ENCODE results near the gene IL17B.

- TF ChIP-seq TEAD4 (IDR thresholded peaks at IDR 0.05) (no peak), EP300 (IDR thresholded peaks at IDR 0.05; ENCODE audit: borderline replicate concordance) (no peak), YY1 (IDR thresholded peaks at IDR 0.05; ENCODE audit: low read depth) (no peak), TAF1 (IDR thresholded peaks at IDR 0.05; ENCODE audit: low read depth) (no peak), MAX (IDR thresholded peaks at IDR 0.05) (no peak), CEBPB (IDR thresholded peaks at IDR 0.05) (no peak), TCF12 (IDR thresholded peaks at IDR 0.05; ENCODE audit: low read depth) (no peak), REST (IDR thresholded peaks at IDR 0.05; ENCODE audit: low read depth) (no peak), ZBTB7A (IDR thresholded peaks at IDR 0.05; ENCODE audit: low read depth) (no peak), RAD21 (IDR thresholded peaks at IDR 0.05; ENCODE audit: low read depth) (no peak), EGR1 (IDR thresholded peaks at IDR 0.05) (no peak), FOXM1 (IDR thresholded peaks at IDR 0.05; ENCODE audit: borderline replicate concordance, low read depth) (no peak)
These were observed 8.1 kb upstream of the IL17B start for GRCh38 chr5:149387081-149387631.

Measured in Ishikawa (cell line).